Upper lobe of left lung (tissue), 6 donors: ENCODE data around the gene TMPRSS12. TPM values are rescaled to one million over a fixed set of nuclear protein-coding genes. Genes with fewer than 3 reads are reported as not detected.

Experiments
- ATAC-seq, 2 donors: fragments of 200-7000 bp; cut with Tn5 transposase; one replicate each; pipeline ENCODE4 v1.9.1; 2022; ENCODE audit warnings: mild to moderate bottlenecking in 2 of 2, moderate library complexity in 2 of 2; ENCODE audit not compliant: low FRiP score in 2 of 2
- DNase-seq, 2 donors: peaks; one replicate each; pipeline ENCODE4 v3.0.0-alpha.2; 2019 to 2020
- H3K27ac ChIP-seq, 4 donors: fragments of 200-600 bp; sonication (generic); one replicate each; pipeline ENCODE4 v1.5.1; 2016 to 2019
- H3K27me3 ChIP-seq, 4 donors: fragments of 200-600 bp; sonication (generic); one replicate each; pipeline ENCODE4 v1.5.1; 2017 to 2019
- H3K36me3 ChIP-seq, 4 donors: fragments of 200-600 bp; sonication (generic); one replicate each; pipeline ENCODE4 v1.5.1; 2016 to 2019
- H3K4me1 ChIP-seq, 4 donors: fragments of 200-600 bp; sonication (generic); one replicate each; pipeline ENCODE4 v1.5.1; 2018 to 2019
- H3K4me3 ChIP-seq, 4 donors: fragments of 200-600 bp; sonication (generic); one replicate each; pipeline ENCODE4 v1.5.1; 2017 to 2019; ENCODE audit warnings: mild to moderate bottlenecking in 2 of 4, moderate library complexity in 1 of 4
- H3K9me3 ChIP-seq, 4 donors: fragments of 200-600 bp; sonication (generic); one replicate each; pipeline ENCODE4 v1.5.1; 2018 to 2019
- EP300 ChIP-seq, 4 donors: sonication (generic); formaldehyde crosslinking; IDR thresholded peaks; one replicate each; pipeline ENCODE4 v1.5.1; 2017; ENCODE audit warnings: antibody characterized with exemption in 4 of 4, control low read depth in 2 of 4
- POLR2A ChIP-seq, 4 donors: fragments of 450-650 bp; IDR thresholded peaks; one replicate each; pipeline ENCODE4 v1.5.1; 2016 to 2017; ENCODE audit warnings: antibody characterized with exemption in 4 of 4, mild to moderate bottlenecking in 2 of 4
- POLR2AphosphoS5 ChIP-seq, 2 donors: sonication (generic); formaldehyde crosslinking; IDR thresholded peaks; one replicate each; pipeline ENCODE4 v1.5.1; 2017; ENCODE audit warnings: antibody characterized with exemption in 2 of 2
- WGBS, 2 donors: methylation state at CpG; one replicate each; pipeline ENCODE4 v1.1.5; 2017 to 2018; 5-methylcytosine and 5-hydroxymethylcytosine counted together
- small RNA-seq, 4 donors: library from RNA; depleted of rRNA; stranded (forward); fragments of <200 nt; gene quantifications; one replicate each; pipeline ENCODE3, GENCODE V24; 2016
- total RNA-seq, 6 donors: library from RNA; depleted of rRNA in 4 of 6; stranded (reverse); fragments of >200 nt in 4 of 6; gene quantifications; one replicate each; pipeline versions ENCODE4 v1.1.0 to v1.2.1, GENCODE V29; 2016 to 2021
- TF ChIP-seq, protein P1 (sequence below), 6 experiments: fragments of 450-650 bp in 4 of 6; fragments of 200-600 bp in 2 of 6; sonication (generic) in 2 of 6; IDR thresholded peaks; one replicate each; pipeline ENCODE4 v1.5.1; 2016 to 2019; ENCODE audit warnings: antibody characterized with exemption in 6 of 6
- donor health status: DM: no; HTN: no; CAD: no; lungs with moderate emphysema.
- donor health status: DM: no; HTN: yes; CAD: no; lungs with severe emphysema.

Gene TMPRSS12
- total RNA-seq, 6 donors from 2014 or later, result not detected

DNA sequence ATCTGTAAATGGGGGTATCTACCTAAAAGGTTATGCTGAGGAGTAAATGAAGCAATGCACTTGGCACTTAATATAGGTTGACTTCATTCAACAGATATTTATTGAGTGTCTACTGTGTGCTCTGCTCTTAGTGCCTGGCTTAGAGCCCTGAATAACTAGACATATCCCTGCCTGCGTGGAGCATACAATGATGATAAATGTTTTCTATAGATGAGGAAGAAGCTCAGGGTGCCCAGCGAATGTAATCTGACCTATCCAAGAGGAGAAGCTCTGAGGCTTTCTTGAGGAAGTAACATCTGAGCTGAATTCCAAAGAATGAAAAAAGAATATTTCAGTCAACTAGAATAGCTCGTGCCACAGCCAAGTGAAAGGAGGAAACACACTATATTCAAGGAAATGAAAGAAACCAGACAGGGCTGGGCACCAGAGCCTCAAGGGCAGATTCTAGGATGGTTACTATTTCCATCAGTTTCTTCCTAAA lies 91.7 kb downstream of the TMPRSS12 start:
- Histone ChIP-seq H3K4me3 (no peak overlapping the region), H3K27ac (peak overlapping the region; percentile 63 to 79 (median 76)), H3K27me3 (no peaks in the 10 kb centered on the region), H3K36me3 (peaks cover 7 to 21% (median 16%) of the 10 kb centered on the region in 4 donors), H3K9me3 (peaks cover 0 to 9% (median 4%) of the 10 kb centered on the region in 4 donors), H3K4me1 (peaks cover 19 to 70% (median 45%) of the 10 kb centered on the region in 4 donors)
- 24 to 46% methylated on average over 3 of the region's 3 CpGs for WGBS, 2 donors
- DNase-seq (no peak), ATAC-seq (peak; percentile 9 to 71)
- TF ChIP-seq EP300 (IDR thresholded peaks at IDR 0.05) (no peak), POLR2A (IDR thresholded peaks at IDR 0.05) (no peak), POLR2AphosphoS5 (IDR thresholded peaks at IDR 0.05) (no peak)
- TF ChIP-seq, protein P1, sequence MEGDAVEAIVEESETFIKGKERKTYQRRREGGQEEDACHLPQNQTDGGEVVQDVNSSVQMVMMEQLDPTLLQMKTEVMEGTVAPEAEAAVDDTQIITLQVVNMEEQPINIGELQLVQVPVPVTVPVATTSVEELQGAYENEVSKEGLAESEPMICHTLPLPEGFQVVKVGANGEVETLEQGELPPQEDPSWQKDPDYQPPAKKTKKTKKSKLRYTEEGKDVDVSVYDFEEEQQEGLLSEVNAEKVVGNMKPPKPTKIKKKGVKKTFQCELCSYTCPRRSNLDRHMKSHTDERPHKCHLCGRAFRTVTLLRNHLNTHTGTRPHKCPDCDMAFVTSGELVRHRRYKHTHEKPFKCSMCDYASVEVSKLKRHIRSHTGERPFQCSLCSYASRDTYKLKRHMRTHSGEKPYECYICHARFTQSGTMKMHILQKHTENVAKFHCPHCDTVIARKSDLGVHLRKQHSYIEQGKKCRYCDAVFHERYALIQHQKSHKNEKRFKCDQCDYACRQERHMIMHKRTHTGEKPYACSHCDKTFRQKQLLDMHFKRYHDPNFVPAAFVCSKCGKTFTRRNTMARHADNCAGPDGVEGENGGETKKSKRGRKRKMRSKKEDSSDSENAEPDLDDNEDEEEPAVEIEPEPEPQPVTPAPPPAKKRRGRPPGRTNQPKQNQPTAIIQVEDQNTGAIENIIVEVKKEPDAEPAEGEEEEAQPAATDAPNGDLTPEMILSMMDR (IDR thresholded peaks at IDR 0.05), result no peak

DNA sequence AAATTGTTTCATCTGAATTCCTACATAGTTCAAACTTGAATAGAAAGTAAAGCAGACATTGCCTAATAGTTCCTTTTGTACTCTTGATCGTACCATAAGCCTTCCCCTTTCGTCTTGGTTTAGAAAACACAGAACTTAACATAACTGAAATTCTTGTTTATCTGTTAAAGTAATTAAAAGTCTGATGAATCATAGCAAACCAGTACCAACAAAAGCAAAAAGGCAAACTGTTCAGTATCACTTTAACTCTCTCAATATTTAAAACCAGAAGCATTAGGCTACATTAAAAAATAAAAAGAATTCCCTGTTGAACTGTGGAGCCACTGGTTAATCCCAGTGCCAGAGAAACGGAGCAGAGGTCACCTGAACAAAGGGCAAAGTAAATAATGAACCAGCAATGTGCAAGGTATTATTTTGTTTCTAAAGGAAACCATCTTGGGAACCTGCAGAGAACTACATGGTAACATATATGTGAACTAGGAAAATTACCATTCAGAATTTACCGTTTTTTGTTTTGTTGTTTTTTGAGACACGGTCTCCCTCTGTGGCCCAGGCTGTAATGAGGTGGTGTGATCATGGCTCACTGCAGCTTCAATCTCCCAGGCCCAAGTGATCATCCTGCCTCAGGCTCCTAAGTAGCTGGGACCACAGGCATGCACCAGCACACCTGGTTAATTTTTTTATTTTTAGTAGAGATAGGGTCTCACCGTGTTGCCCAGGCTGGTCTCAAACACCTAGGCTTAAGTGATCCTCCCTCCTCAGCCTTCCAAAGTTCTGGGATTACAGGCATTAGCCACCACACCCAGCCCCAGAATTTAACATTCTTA lies 92.5 kb downstream of the TMPRSS12 start:
- Histone ChIP-seq H3K4me3 (no peak overlapping the region), H3K4me1 (peaks cover 19 to 62% (median 45%) of the 10 kb centered on the region in 4 donors), H3K27ac (peak overlapping the region; percentile 63 to 79 (median 76)), H3K27me3 (no peaks in the 10 kb centered on the region), H3K9me3 (peaks cover 0 to 9% (median 4%) of the 10 kb centered on the region in 4 donors), H3K36me3 (peaks cover 7 to 18% (median 13%) of the 10 kb centered on the region in 4 donors)
- ATAC-seq (peak; percentile 63 to 79), DNase-seq (no peak)
- WGBS, 2 donors, result 49 to 57% methylated on average over 6 of the region's 6 CpGs
- no peak for TF ChIP-seq POLR2A (IDR thresholded peaks at IDR 0.05)
- TF ChIP-seq, protein P1 (IDR thresholded peaks at IDR 0.05), result no peak
- no peak for TF ChIP-seq EP300 (IDR thresholded peaks at IDR 0.05)
- TF ChIP-seq POLR2AphosphoS5 (IDR thresholded peaks at IDR 0.05), result no peak

DNA sequence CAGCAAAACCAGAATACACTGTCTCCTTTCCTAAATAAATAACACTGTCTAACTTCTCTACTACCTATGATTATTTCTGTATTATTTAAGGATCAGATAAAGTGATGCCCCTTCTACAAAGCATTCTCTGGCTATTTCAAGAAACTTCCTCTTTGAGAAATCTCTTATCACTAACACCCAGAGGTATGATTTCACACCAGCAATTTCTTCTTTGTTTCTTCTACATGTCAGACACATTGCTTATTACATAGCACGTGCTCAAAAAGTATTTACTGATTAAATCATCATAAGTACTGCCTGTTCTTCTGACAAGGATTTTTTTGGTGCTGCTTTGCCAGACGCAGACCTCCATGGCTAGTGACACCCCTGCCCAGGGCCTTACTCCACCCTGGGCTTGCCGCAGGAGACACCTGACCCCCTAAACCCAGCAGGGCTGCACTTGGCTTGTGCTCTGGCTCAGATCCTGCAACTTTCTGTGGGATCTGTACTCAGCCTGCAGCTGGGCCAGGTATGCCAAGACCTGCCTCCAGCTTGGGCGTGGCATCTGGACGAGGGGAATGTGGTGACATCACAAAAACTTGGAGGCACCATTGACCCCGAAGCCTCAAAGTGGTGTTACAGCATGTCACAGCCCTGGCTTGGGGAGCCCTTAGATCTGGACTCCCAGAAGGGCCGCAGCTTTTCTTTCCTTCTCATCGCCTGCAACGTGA lies 94.2 kb downstream of the TMPRSS12 start:
- H3K27me3 ChIP-seq, result no peaks in the 10 kb centered on the region
- ATAC-seq, result no peak
- H3K4me1 ChIP-seq, result peaks cover 19 to 46% (median 40%) of the 10 kb centered on the region in 4 donors
- TF ChIP-seq EP300 (IDR thresholded peaks at IDR 0.05), result no peak
- TF ChIP-seq, protein P1 (IDR thresholded peaks at IDR 0.05), result no peak
- DNase-seq, result no peak
- WGBS, 2 donors, result 79 to 86% methylated on average over 8 to 9 of the region's 9 CpGs
- peak overlapping the region in 3 of 4 donors; percentile 31 to 75 (median 35) for H3K27ac ChIP-seq
- no peak overlapping the region for H3K4me3 ChIP-seq
- peaks cover 0 to 1% (median 0%) of the 10 kb centered on the region in 4 donors for H3K36me3 ChIP-seq
- H3K9me3 ChIP-seq, result peaks cover 0 to 9% (median 4%) of the 10 kb centered on the region in 4 donors

Small RNA genes within 50 kb of the gene (small RNA-seq; reads per million reads assigned to genes)
- gene AC013244.2 (0 reads per million in 4 donors), gene RN7SL519P (0 reads per million in 4 donors)

Other genes with a start within 250 kb of the TMPRSS12 start
- 10 to 100 TPM; 23.0 to 48.1 (median 33.9) TPM for gene ATF1, start 78.8 kb upstream of the TMPRSS12 start, total RNA-seq
- gene HIGD1C, start 109.6 kb downstream of the TMPRSS12 start, total RNA-seq, result not detected
- gene SLC11A2, start 183.5 kb downstream of the TMPRSS12 start, total RNA-seq, result 100 to 1,000 TPM in 1 of 6 donors, 10 to 100 TPM in 5; 67.3 to 110 (median 87.0) TPM
- 10 to 100 TPM; 36.3 to 98.9 (median 58.1) TPM for gene LETMD1, start 205.4 kb downstream of the TMPRSS12 start, total RNA-seq
- 10 to 100 TPM; 20.3 to 29.6 (median 23.5) TPM for gene CSRNP2, start 240.7 kb downstream of the TMPRSS12 start, total RNA-seq